Measurements from ENCODE around the gene CBARP.
A peak's percentile ranks its signal among the peaks of the same experiment; 100 is the strongest.

The CBARP gene

DNA sequence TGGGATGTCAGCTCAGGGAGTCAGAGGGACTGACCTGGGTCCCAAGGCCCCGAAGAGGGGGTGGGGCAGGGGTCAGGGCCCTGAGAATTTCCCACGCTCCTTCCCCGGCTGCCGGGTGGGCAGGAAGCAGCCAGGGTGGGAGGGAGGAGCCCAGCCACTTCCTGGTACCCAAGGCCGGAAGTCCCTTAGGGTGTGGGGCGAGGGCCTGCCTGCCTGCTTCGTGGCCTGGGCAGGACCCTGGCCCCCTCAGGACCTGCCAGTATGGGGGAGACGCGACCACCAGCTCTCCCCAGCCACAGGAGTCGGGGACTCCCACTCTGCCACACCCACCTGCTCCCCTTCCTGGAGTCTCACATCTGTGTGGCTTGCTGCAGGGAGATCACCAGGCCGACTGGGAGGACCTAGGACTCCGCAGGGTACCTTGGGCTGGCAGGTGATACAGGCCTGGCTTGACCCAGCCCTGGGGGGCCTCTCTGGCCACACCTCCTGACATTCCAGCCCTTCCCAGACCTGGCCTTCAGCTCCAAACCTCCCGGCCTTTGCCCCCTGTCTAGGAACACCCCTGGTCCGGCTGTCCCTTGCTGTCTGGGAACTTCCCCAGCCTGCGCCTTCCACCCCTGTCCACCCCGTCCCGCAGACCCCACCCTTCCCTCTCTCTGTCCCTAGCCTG, 21.5 kb upstream of the CBARP start:
- no peak overlapping the region for H3K4me3 ChIP-seq (ENCODE audit: control insufficient read depth, low read depth, low read length)
- peak; percentile 68 for DNase-seq (ENCODE audit: low read depth)
- TF ChIP-seq CTCF (conservative IDR thresholded peaks at IDR 0.05; ENCODE audit: control insufficient read depth, insufficient read depth, low read depth, low read length) = no peak

GRCh38 chr19:1258707-1259205, 21.0 kb upstream of the CBARP start:
- no peak overlapping the region for H3K4me3 ChIP-seq (ENCODE audit: control insufficient read depth, low read depth, low read length)
- TF ChIP-seq CTCF (conservative IDR thresholded peaks at IDR 0.05; ENCODE audit: control insufficient read depth, insufficient read depth, low read depth, low read length) = no peak
- no peak for DNase-seq (ENCODE audit: low read depth)

DNA sequence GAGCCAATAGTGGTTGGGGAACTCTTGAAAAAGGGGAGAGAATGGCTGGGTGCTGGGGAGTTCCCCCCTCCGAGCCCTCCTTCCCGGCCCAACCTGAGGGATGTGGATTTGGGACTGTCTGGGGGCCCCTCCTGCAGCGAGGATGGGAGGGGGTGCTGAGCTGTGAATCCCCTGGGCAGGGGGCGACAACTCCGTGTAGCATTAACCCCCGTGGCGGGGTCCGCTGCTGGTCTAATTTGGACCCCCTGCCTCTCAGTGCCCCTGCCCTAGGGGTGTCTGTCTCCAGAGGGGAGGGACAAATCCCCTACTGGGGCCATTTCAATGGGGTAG, 20.3 kb upstream of the CBARP start:
- no peak overlapping the region for H3K4me3 ChIP-seq (ENCODE audit: control insufficient read depth, low read depth, low read length)
- DNase-seq (ENCODE audit: low read depth) = no peak
- no peak for TF ChIP-seq CTCF (conservative IDR thresholded peaks at IDR 0.05; ENCODE audit: control insufficient read depth, insufficient read depth, low read depth, low read length)

- H3K4me3 ChIP-seq (ENCODE audit: control insufficient read depth, low read depth, low read length) = no peak overlapping the region
- no peak for TF ChIP-seq CTCF (conservative IDR thresholded peaks at IDR 0.05; ENCODE audit: control insufficient read depth, insufficient read depth, low read depth, low read length)
- DNase-seq (ENCODE audit: low read depth) = no peak
Observed at GRCh38 chr19:1257475-1258162, 19.8 kb upstream of the CBARP start.

DNA sequence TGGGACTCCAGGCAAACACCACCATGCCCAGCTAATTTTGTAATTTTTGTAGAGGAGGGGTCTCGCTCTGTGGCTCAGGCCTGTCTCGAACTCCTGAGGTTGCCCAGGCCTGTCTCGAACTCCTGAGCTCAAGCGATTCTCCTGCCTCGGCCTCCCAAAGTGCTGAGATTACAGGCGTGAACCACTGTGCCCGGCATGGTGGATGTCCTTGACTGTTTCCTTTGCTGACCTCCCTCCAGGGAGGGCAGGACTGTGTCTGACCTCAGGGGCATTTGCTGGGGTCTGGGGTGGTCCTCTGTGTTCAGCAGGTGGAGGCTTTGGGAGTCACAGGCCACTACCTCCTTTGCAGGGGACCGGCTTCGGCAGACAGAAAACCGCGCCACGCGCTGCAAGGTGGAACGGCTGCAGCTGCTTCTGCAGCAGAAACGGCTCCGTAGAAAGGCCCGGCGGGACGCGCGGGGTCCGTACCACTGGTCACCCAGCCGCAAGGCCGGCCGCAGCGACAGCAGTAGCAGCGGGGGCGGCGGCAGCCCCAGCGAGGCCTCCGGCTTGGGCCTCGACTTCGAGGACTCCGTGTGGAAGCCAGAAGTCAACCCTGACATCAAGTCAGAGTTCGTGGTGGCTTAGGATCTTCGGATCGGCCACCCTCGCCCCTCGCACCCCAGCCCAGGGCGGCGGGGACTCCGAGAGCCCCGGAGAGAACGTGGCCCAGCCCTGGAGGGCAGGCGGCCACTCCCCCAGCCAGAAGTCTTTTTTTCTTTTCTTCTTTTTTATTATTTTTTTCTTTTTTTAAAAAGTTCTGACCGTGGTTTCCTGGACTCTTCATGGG, 19.1 kb upstream of the CBARP start:
- DNase-seq (ENCODE audit: low read depth) = no peak
- no peak for TF ChIP-seq CTCF (conservative IDR thresholded peaks at IDR 0.05; ENCODE audit: control insufficient read depth, insufficient read depth, low read depth, low read length)
- H3K4me3 ChIP-seq (ENCODE audit: control insufficient read depth, low read depth, low read length) = no peak overlapping the region

GRCh38 chr19:1255186-1256161, 17.7 kb upstream of the CBARP start:
- H3K4me3 ChIP-seq (ENCODE audit: control insufficient read depth, low read depth, low read length) = no peak overlapping the region

More at GRCh38 chr19:1255186-1256161, 17.7 kb upstream of the CBARP start:
- no peak for DNase-seq (ENCODE audit: low read depth)
- no peak for TF ChIP-seq CTCF (conservative IDR thresholded peaks at IDR 0.05; ENCODE audit: control insufficient read depth, insufficient read depth, low read depth, low read length)

Data from fibroblast of mammary gland (primary cell).